LHCN-M2 (cell line): ENCODE data around the gene ANKRD13C. TPM values are rescaled to one million over a fixed set of nuclear protein-coding genes. Genes with fewer than 3 reads are reported as not detected.

ENCODE experiments used
- DNase-seq: peaks from one replicate; pipeline ENCODE4 v3.0.0-alpha.2; 2012; ENCODE audit warnings: low read depth
- total RNA-seq: library from RNA; depleted of rRNA; stranded (reverse); fragments of >200 nt; gene quantifications from 2 replicates; pipeline ENCODE4 v1.2.3, GENCODE V29; 2014; rRNA removed

ANKRD13C gene
- total RNA-seq, 1 experiment from 2014 or later: 22.5 TPM

DNA sequence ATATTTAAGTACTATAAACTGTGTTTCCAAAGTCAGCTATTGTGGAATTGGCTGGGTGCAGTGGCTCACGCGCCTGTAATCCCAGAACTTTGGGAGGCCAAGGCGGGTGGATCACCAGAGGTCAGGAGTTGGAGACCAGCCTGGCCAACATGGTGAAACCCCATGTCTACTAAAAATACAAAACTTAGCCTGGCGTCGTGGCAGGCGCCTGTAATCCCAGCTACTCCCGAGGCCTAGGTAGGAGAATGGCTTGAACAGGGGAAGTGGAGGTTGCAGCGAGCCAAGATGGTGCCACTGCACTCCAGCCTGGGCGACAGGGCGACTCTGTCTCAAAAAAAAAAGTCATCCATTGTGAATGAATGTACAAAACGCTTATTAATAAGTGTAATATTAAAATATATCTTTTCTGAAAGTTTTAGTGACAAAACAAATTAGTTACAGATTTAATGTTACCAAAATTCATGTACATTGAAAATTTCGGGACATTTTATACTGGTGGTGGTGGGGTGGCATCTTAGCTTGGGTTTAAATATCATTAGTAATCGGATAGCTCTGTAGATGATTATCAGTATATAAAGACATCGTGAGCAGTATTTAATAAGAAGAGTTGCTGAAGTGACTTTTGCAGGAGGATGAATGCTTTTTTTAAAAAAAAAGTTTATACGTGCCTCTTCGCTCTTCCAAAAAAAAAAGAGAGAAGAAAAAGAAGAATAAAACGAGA is 133.8 kb downstream of the ANKRD13C start:
- DNase-seq: no peak

DNA sequence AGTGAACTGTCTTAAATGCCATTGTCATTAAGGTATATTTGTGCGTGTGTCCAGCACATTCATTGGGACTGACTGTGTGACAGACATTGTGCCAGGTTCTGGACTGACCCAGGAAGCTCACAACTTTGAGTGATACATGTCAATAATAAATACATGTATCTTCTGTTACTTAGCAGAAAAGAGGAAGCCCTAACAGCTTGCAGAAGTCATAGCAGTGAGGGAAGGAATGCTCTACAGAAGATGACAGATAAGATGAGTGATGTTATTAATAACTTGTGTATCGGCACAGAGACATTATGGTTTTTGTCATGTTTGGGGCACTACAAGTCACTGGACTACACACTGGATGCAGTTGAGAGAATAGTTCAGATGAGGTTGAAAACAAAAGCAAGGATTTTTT is 134.5 kb downstream of the ANKRD13C start:
- DNase-seq: no peak

DNA sequence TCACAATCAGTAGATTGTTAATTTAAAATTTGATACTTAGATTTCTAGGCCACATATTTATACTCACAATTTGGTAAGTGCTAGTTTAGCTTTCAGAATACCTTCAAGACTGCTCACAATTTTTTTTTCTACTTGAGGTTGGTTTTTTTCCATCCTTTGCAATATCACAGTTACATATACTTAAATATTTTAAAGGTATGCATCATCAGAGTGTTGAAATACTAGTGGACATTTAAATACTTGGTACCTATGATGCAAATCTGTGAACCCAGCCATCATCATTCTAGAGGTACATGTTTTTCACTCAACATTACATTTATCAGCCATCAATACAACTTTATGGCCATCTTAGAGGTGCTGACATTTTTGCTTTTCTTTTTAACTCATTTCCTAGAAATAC is 143.0 kb downstream of the ANKRD13C start:
- no peak for DNase-seq

- DNase-seq: no peak
Observed at GRCh38 chr1:70210820-70211219, 143.7 kb downstream of the ANKRD13C start.

Other genes starting within 250 kb of the ANKRD13C start
- gene LRRC40, start 149.1 kb downstream of the ANKRD13C start, total RNA-seq: 31.9 and 33.8 TPM in 2 replicates
- 83.0 and 99.8 TPM in 2 replicates for gene SRSF11, start 133.3 kb downstream of the ANKRD13C start, total RNA-seq
- gene CTH, start 56.5 kb upstream of the ANKRD13C start, total RNA-seq: 0.69 and 0.77 TPM in 2 replicates